ENCODE measurements around the gene TPBGL.

- no peak for TF ChIP-seq CTCF (IDR thresholded peaks at IDR 0.05; ENCODE audit: borderline replicate concordance, extremely low read depth, low read length, poor library complexity, severe bottlenecking)
- no peak for TF ChIP-seq EZH2 (IDR thresholded peaks at IDR 0.05; ENCODE audit: borderline replicate concordance, low read depth, low read length, severe bottlenecking)
These were observed 2.4 kb downstream of the TPBGL start for GRCh38 chr11:75242722-75243600.

All from DND-41 (cell line).